Measurements from ENCODE around the gene WDR35. TPM values are rescaled to one million over a fixed set of nuclear protein-coding genes. Genes with fewer than 3 reads are reported as not detected.

Gene WDR35
- total RNA-seq, 1 experiment from 2014 or later, result 6.6 TPM

GRCh38 chr2:19988600-19988999 lies 1.3 kb downstream of the WDR35 start:
- no TSS peak for BruUV-seq (replicated peaks)
- ATAC-seq (peak; percentile 18; the same call in 1 of the 2 replicates), DNase-seq (peak; percentile 40)
- H4K20me1 ChIP-seq (ENCODE audit: low read length), result no peaks in the 10 kb centered on the region
- H3K27ac ChIP-seq (ENCODE audit: low read length), result no peak overlapping the region
- intact Hi-C loops (cut with micrococcal nuclease), result no loop called here
- TF ChIP-seq CTCF (conservative IDR thresholded peaks at IDR 0.05; ENCODE audit: low read depth, low read length) (no peak), EZH2phosphoT487 (IDR thresholded peaks at IDR 0.05; ENCODE audit: borderline replicate concordance, low read length) (no peak), EZH2 (IDR thresholded peaks at IDR 0.05; ENCODE audit: low read length, unreplicated experiment) (no peak)
- H3F3A ChIP-seq (ENCODE audit: low read length, unreplicated experiment), result no peaks in the 10 kb centered on the region
- ChIA-PET POLR2A (ENCODE audit: unreplicated experiment) (interaction anchor here (0.6 kb wide), 1 partner anchor 14 kb away, joined by 7 read pairs; no protein-coding TSS in a partner anchor), CTCF (interaction anchor here (0.6 kb wide), 1 partner anchor 24 kb away, joined by 5 read pairs; no protein-coding TSS in a partner anchor)
- no peaks in the 10 kb centered on the region for H3K27me3 ChIP-seq (ENCODE audit: low read length)
- H3K36me3 ChIP-seq (ENCODE audit: low read depth, low read length), result peaks cover 2% of the 10 kb centered on the region; the same call in 1 of the 2 replicates
- H2AFZ ChIP-seq (ENCODE audit: low read length), result peak overlapping the region; percentile 99; the same call in 1 of the 2 replicates
- peak overlapping the region; percentile 85 for H3K4me3 ChIP-seq (ENCODE audit: low read length)
- no peaks in the 10 kb centered on the region for H3K9me2 ChIP-seq (replicated peaks; ENCODE audit: low read length)
- H3K79me2 ChIP-seq (ENCODE audit: low read length), result peaks cover 13% of the 10 kb centered on the region
- H3K9me3 ChIP-seq (ENCODE audit: low read length), result no peaks in the 10 kb centered on the region
- peak overlapping the region; percentile 93 for H3K4me2 ChIP-seq (ENCODE audit: low read length)
- H3K4me1 ChIP-seq (ENCODE audit: insufficient read depth, low read length), result peaks cover 19% of the 10 kb centered on the region
- no peak overlapping the region for H3K9ac ChIP-seq (ENCODE audit: low read length)

GRCh38 chr2:19987936-19988335 lies 2.0 kb downstream of the WDR35 start:
- Histone ChIP-seq H3K4me1 (ENCODE audit: insufficient read depth, low read length) (peaks cover 19% of the 10 kb centered on the region), H3K27ac (ENCODE audit: low read length) (no peak overlapping the region), H3F3A (ENCODE audit: low read length, unreplicated experiment) (no peaks in the 10 kb centered on the region), H2AFZ (ENCODE audit: low read length) (no peak overlapping the region), H3K4me3 (ENCODE audit: low read length) (peak overlapping the region; percentile 85; the same call in 1 of the 2 replicates), H3K36me3 (ENCODE audit: low read depth, low read length) (peaks cover 2% of the 10 kb centered on the region; the same call in 1 of the 2 replicates), H4K20me1 (ENCODE audit: low read length) (no peaks in the 10 kb centered on the region), H3K79me2 (ENCODE audit: low read length) (peaks cover 13% of the 10 kb centered on the region), H3K9me3 (ENCODE audit: low read length) (no peaks in the 10 kb centered on the region), H3K27me3 (ENCODE audit: low read length) (no peaks in the 10 kb centered on the region), H3K9ac (ENCODE audit: low read length) (no peak overlapping the region), H3K4me2 (ENCODE audit: low read length) (peak overlapping the region; percentile 93), H3K9me2 (replicated peaks; ENCODE audit: low read length) (no peaks in the 10 kb centered on the region)
- ATAC-seq (no peak), DNase-seq (no peak)
- intact Hi-C loops (cut with micrococcal nuclease), result no loop called here
- BruUV-seq (replicated peaks), result no TSS peak
- ChIA-PET POLR2A (ENCODE audit: unreplicated experiment) (no interaction called here), CTCF (no interaction called here)
- no peak for TF ChIP-seq EZH2phosphoT487 (IDR thresholded peaks at IDR 0.05; ENCODE audit: borderline replicate concordance, low read length)

GRCh38 chr2:19982268-19982667 lies 7.6 kb downstream of the WDR35 start:
- peaks cover 12% of the 10 kb centered on the region; the same call in 1 of the 2 replicates for H3K36me3 ChIP-seq (ENCODE audit: low read depth, low read length)
- no peaks in the 10 kb centered on the region for H3K27me3 ChIP-seq (ENCODE audit: low read length)
- no peak overlapping the region for H2AFZ ChIP-seq (ENCODE audit: low read length)
- DNase-seq (no peak), ATAC-seq (peak; percentile 51; the same call in 1 of the 2 replicates)
- no peak overlapping the region for H3K4me3 ChIP-seq (ENCODE audit: low read length)
- H3K9me3 ChIP-seq (ENCODE audit: low read length), result no peaks in the 10 kb centered on the region
- H3K4me2 ChIP-seq (ENCODE audit: low read length), result no peak overlapping the region
- no peaks in the 10 kb centered on the region for H3K4me1 ChIP-seq (ENCODE audit: insufficient read depth, low read length)
- H4K20me1 ChIP-seq (ENCODE audit: low read length), result no peaks in the 10 kb centered on the region
- H3K27ac ChIP-seq (ENCODE audit: low read length), result no peak overlapping the region
- ChIA-PET CTCF (no interaction called here), POLR2A (ENCODE audit: unreplicated experiment) (no interaction called here)
- H3F3A ChIP-seq (ENCODE audit: low read length, unreplicated experiment), result no peaks in the 10 kb centered on the region
- H3K79me2 ChIP-seq (ENCODE audit: low read length), result no peaks in the 10 kb centered on the region
- intact Hi-C loops (cut with micrococcal nuclease), result no loop called here
- H3K9me2 ChIP-seq (replicated peaks; ENCODE audit: low read length), result no peaks in the 10 kb centered on the region
- BruUV-seq (replicated peaks), result no TSS peak
- no peak overlapping the region for H3K9ac ChIP-seq (ENCODE audit: low read length)
- TF ChIP-seq CTCF (conservative IDR thresholded peaks at IDR 0.05; ENCODE audit: low read depth, low read length) (no peak), EZH2 (IDR thresholded peaks at IDR 0.05; ENCODE audit: low read length, unreplicated experiment) (no peak), EZH2phosphoT487 (IDR thresholded peaks at IDR 0.05; ENCODE audit: borderline replicate concordance, low read length) (no peak)
